ENCODE results near the gene CENPC.

DNA sequence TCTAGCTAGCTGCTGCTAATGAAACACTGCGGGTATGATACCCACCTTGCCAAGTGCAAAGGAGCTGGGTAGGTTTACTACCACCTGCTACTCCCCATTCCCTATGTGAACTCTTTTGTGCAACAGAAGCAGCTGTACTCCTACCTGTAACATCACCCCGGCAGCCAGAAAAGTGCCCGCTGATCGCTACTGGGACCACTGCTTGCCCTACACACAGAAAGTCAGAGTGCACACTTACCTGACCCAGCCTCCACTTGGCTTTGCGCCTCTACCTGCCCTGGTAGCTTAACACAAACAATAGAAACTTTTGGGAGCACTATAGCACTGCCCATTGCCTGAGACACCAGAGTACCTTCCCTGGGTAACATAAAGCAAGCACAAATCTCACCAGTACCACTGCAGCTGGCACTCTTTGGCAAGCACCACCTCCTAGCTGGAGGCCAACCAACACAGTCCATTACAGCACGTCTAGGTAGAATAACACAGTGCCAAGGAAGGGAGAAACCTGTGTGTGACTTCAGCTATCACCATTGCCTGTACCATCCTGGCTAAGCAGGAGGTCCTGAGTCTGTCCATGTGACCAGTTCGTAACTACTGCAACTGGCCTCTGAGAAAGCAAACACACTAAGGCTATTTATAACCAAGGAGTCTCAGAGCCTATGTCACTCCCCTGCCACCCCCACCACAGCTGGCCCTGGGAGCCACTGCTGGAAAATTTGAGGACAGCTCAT lies 80.1 kb downstream of the CENPC start:
- TF ChIP-seq, protein P1, sequence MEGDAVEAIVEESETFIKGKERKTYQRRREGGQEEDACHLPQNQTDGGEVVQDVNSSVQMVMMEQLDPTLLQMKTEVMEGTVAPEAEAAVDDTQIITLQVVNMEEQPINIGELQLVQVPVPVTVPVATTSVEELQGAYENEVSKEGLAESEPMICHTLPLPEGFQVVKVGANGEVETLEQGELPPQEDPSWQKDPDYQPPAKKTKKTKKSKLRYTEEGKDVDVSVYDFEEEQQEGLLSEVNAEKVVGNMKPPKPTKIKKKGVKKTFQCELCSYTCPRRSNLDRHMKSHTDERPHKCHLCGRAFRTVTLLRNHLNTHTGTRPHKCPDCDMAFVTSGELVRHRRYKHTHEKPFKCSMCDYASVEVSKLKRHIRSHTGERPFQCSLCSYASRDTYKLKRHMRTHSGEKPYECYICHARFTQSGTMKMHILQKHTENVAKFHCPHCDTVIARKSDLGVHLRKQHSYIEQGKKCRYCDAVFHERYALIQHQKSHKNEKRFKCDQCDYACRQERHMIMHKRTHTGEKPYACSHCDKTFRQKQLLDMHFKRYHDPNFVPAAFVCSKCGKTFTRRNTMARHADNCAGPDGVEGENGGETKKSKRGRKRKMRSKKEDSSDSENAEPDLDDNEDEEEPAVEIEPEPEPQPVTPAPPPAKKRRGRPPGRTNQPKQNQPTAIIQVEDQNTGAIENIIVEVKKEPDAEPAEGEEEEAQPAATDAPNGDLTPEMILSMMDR (IDR thresholded peaks at IDR 0.05), result no peak
- no peak for TF ChIP-seq POLR2A (IDR thresholded peaks at IDR 0.05)
